Astrocyte (in vitro differentiated cells and primary cell): Measurements from ENCODE around the gene AFF3. TPM values are rescaled to one million over a fixed set of nuclear protein-coding genes. Genes with fewer than 3 reads are reported as not detected.
"Not testable (repeated sequence)": the region's sequence is repeated elsewhere in the genome, so short reads cannot be mapped to it uniquely, and the experiment has no call there.

Experiments used
- DNase-seq: peaks from one replicate; pipeline ENCODE4 v3.0.0-alpha.2; 2010; ENCODE audit warnings: low read depth
- FAIRE-seq: peaks from 2 replicates; lab custom pipeline; 2011; peaks lifted over from hg19 to GRCh38; lab: Jason Lieb, UNC
- H2AFZ ChIP-seq: 2 replicates; pipeline ENCODE4 v1.6.0; 2012; ENCODE audit warnings: low read depth, low read length, inconsistent platforms
- H3K27ac ChIP-seq: 2 replicates; pipeline ENCODE4 v1.5.1; 2011; ENCODE audit warnings: low read depth, low read length, inconsistent platforms
- H3K27me3 ChIP-seq: 2 replicates; pipeline ENCODE4 v1.6.0; 2011; ENCODE audit warnings: low read length, inconsistent platforms; ENCODE audit not compliant: insufficient read depth
- H3K36me3 ChIP-seq: 2 replicates; pipeline ENCODE4 v1.5.1; 2011; ENCODE audit warnings: low read length, inconsistent platforms; ENCODE audit not compliant: insufficient read depth
- H3K4me1 ChIP-seq: 2 replicates; pipeline ENCODE4 v1.5.1; 2011; ENCODE audit warnings: low read length, inconsistent platforms; ENCODE audit not compliant: insufficient read depth
- H3K4me2 ChIP-seq: 2 replicates; pipeline ENCODE4 v1.6.0; 2012; ENCODE audit warnings: low read length, inconsistent platforms
- H3K4me3 ChIP-seq: 2 replicates; pipeline ENCODE4 v1.5.1; 2011; ENCODE audit warnings: low read depth, mild to moderate bottlenecking, low read length, inconsistent platforms; ENCODE audit not compliant: insufficient read depth
- H3K79me2 ChIP-seq: 2 replicates; pipeline ENCODE4 v1.6.0; 2012; ENCODE audit warnings: mild to moderate bottlenecking, low read length, inconsistent platforms; ENCODE audit not compliant: insufficient read depth
- H3K9ac ChIP-seq: 2 replicates; pipeline ENCODE4 v1.6.0; 2012; ENCODE audit warnings: mild to moderate bottlenecking, low read length, inconsistent platforms
- H3K9me3 ChIP-seq: 2 replicates; pipeline ENCODE4 v1.5.1; 2012; ENCODE audit warnings: low read depth, mild to moderate bottlenecking, low read length, inconsistent platforms; ENCODE audit not compliant: insufficient read depth
- H4K20me1 ChIP-seq: 2 replicates; pipeline ENCODE4 v1.6.0; 2012; ENCODE audit warnings: low read length, inconsistent platforms; ENCODE audit not compliant: insufficient read depth
- H3K27ac Mint-ChIP-seq: one replicate; pipeline ENCODE4 v1.8.0; 2021; ENCODE audit warnings: mild to moderate bottlenecking, mixed read lengths; ENCODE audit not compliant: unreplicated experiment
- H3K27me3 Mint-ChIP-seq: one replicate; pipeline ENCODE4 v1.8.0; 2021; ENCODE audit warnings: low read depth, mixed read lengths; ENCODE audit not compliant: unreplicated experiment
- H3K36me3 Mint-ChIP-seq: one replicate; pipeline ENCODE4 v1.8.0; 2021; ENCODE audit warnings: low read depth, mixed read lengths; ENCODE audit not compliant: unreplicated experiment
- H3K4me1 Mint-ChIP-seq: one replicate; pipeline ENCODE4 v1.8.0; 2021; ENCODE audit warnings: low read depth, mixed read lengths; ENCODE audit not compliant: unreplicated experiment
- H3K4me3 Mint-ChIP-seq: one replicate; pipeline ENCODE4 v1.8.0; 2021; ENCODE audit warnings: mild to moderate bottlenecking, moderate library complexity, mixed read lengths; ENCODE audit not compliant: unreplicated experiment
- H3K9me3 Mint-ChIP-seq: one replicate; pipeline ENCODE4 v1.8.0; 2021; ENCODE audit warnings: mild to moderate bottlenecking, mixed read lengths; ENCODE audit not compliant: unreplicated experiment
- CTCF ChIP-seq: IDR thresholded peaks from 2 replicates; pipeline ENCODE4 v1.5.1; 2011; ENCODE audit warnings: low read depth, mild to moderate bottlenecking, inconsistent platforms, low read length, moderate library complexity; ENCODE audit not compliant: insufficient read depth
- EZH2 ChIP-seq: IDR thresholded peaks from 2 replicates; pipeline ENCODE4 v1.6.1; 2012; ENCODE audit warnings: mild to moderate bottlenecking, low read length, inconsistent platforms; ENCODE audit not compliant: insufficient read depth
- total RNA-seq: library from RNA; stranded (reverse); gene quantifications from 2 replicates; pipeline ENCODE4 v1.2.1, GENCODE V29; 2021

AFF3 gene
- total RNA-seq, 1 donor from 2014 or later, result 14.7 TPM

GRCh38 chr2:100083421-100084216 is 58.8 kb downstream of the AFF3 start:
- not testable (repeated sequence) for H3K4me3 ChIP-seq, H3K27me3 ChIP-seq, FAIRE-seq

GRCh38 chr2:100082302-100082978 is 60.0 kb downstream of the AFF3 start:
- H3K27ac Mint-ChIP-seq, H3K27ac ChIP-seq, H3K4me1 ChIP-seq, FAIRE-seq, H3K9ac ChIP-seq, H3K4me3 ChIP-seq, H3K9me3 ChIP-seq, H2AFZ ChIP-seq, H3K27me3 Mint-ChIP-seq, H3K4me2 ChIP-seq, H3K9me3 Mint-ChIP-seq, H3K27me3 ChIP-seq, H3K36me3 ChIP-seq, H3K4me3 Mint-ChIP-seq, H4K20me1 ChIP-seq, H3K36me3 Mint-ChIP-seq, H3K79me2 ChIP-seq: not testable (repeated sequence)
- H3K4me1 Mint-ChIP-seq, result peaks cover 25% of the 10 kb centered on the region
- DNase-seq, result peak; percentile 81

More at GRCh38 chr2:100083421-100084216, 58.8 kb downstream of the AFF3 start:
- not testable (repeated sequence) for H3K4me1 ChIP-seq, H3K79me2 ChIP-seq, H3K36me3 ChIP-seq, H3K9me3 Mint-ChIP-seq, H3K36me3 Mint-ChIP-seq, H3K9me3 ChIP-seq, H4K20me1 ChIP-seq, H3K27me3 Mint-ChIP-seq, H2AFZ ChIP-seq
- Histone ChIP-seq H3K9ac (peak overlapping the region; percentile 71), H3K4me2 (peak overlapping the region; percentile 75), H3K27ac (peak overlapping the region; percentile 71)
- H3K4me1 Mint-ChIP-seq, result peaks cover 25% of the 10 kb centered on the region
- peak; percentile 68 for DNase-seq
- H3K27ac Mint-ChIP-seq, result peak overlapping the region; percentile 95
- peak overlapping the region; percentile 70 for H3K4me3 Mint-ChIP-seq

GRCh38 chr2:100077935-100078334 is 64.5 kb downstream of the AFF3 start:
- Histone ChIP-seq H3K4me1 (no peaks in the 10 kb centered on the region), H3K27me3 (no peaks in the 10 kb centered on the region), H3K36me3 (no peaks in the 10 kb centered on the region), H3K9ac (no peak overlapping the region), H3K4me3 (no peak overlapping the region), H3K9me3 (no peaks in the 10 kb centered on the region), H2AFZ (no peak overlapping the region), H3K79me2 (peaks cover 2% of the 10 kb centered on the region), H3K4me2 (no peak overlapping the region), H3K27ac (no peak overlapping the region), H4K20me1 (no peaks in the 10 kb centered on the region)
- H3K36me3 Mint-ChIP-seq, result peaks cover 2% of the 10 kb centered on the region
- no peak overlapping the region for H3K27ac Mint-ChIP-seq
- H3K4me3 Mint-ChIP-seq, result no peak overlapping the region
- H3K27me3 Mint-ChIP-seq, result peaks cover 6% of the 10 kb centered on the region
- DNase-seq (no peak), FAIRE-seq (no peak)
- peaks cover 2% of the 10 kb centered on the region for H3K9me3 Mint-ChIP-seq
- TF ChIP-seq CTCF (no peak), EZH2 (no peak)
- peaks cover 17% of the 10 kb centered on the region for H3K4me1 Mint-ChIP-seq
